Fibroblast of lung (primary cell): ENCODE data around the gene TIAM1. TPM values are rescaled to one million over a fixed set of nuclear protein-coding genes. Genes with fewer than 3 reads are reported as not detected.

Experiments
- DNase-seq, 2 donors: peaks; one replicate each; pipeline versions ENCODE4 v3.0.0 to v3.0.0-alpha.2; 2010; ENCODE audit warnings: low read depth in 2 of 2
- H2AFZ ChIP-seq: 2 replicates; pipeline ENCODE4 v1.5.1; 2012; ENCODE audit warnings: low read length, control low read depth, inconsistent platforms
- H3K27ac ChIP-seq: 2 replicates; pipeline ENCODE4 v1.5.1; 2011; ENCODE audit warnings: low read length, control low read depth; ENCODE audit not compliant: insufficient read depth
- H3K27me3 ChIP-seq: 2 replicates; pipeline ENCODE4 v1.5.1; 2011; ENCODE audit warnings: mild to moderate bottlenecking, low read length; ENCODE audit not compliant: control insufficient read depth, insufficient read depth
- H3K36me3 ChIP-seq: 2 replicates; pipeline ENCODE4 v1.5.1; 2011; ENCODE audit warnings: low read length; ENCODE audit not compliant: control insufficient read depth, insufficient read depth
- H3K4me1 ChIP-seq: 2 replicates; pipeline ENCODE4 v1.5.1; 2011; ENCODE audit warnings: low read length; ENCODE audit not compliant: control insufficient read depth, insufficient read depth; ENCODE audit errors: extremely low read depth
- H3K4me2 ChIP-seq: 2 replicates; pipeline ENCODE4 v1.5.1; 2011; ENCODE audit warnings: low read length, control low read depth; ENCODE audit not compliant: insufficient read depth; ENCODE audit errors: extremely low read depth
- H3K4me3 ChIP-seq, 4 experiments: fragments of 200-600 bp in 1 of 4; sonication (generic) in 1 of 4; replicated peaks in 1 of 4; 2 replicates each; pipeline ENCODE4 v1.5.1; 2011 to 2016; ENCODE audit warnings: low read length in 4 of 4, low read depth in 3 of 4, mild to moderate bottlenecking in 3 of 4, control low read depth in 2 of 4, inconsistent platforms in 1 of 4, mixed read lengths in 1 of 4; ENCODE audit not compliant: insufficient read depth in 1 of 4; ENCODE audit errors: control extremely low read depth in 1 of 4
- H3K79me2 ChIP-seq: 2 replicates; pipeline ENCODE4 v1.5.1; 2012; ENCODE audit warnings: mild to moderate bottlenecking, low read length, inconsistent platforms; ENCODE audit not compliant: control insufficient read depth, insufficient read depth
- H3K9ac ChIP-seq: 2 replicates; pipeline ENCODE4 v1.5.1; 2011; ENCODE audit warnings: mild to moderate bottlenecking, low read length, control low read depth; ENCODE audit not compliant: insufficient read depth
- H3K9me3 ChIP-seq: 2 replicates; pipeline ENCODE4 v1.5.1; 2012; ENCODE audit warnings: low read depth, low read length; ENCODE audit not compliant: control insufficient read depth, insufficient read depth
- H4K20me1 ChIP-seq: 2 replicates; pipeline ENCODE4 v1.5.1; 2011; ENCODE audit warnings: low read length; ENCODE audit not compliant: control insufficient read depth, insufficient read depth; ENCODE audit errors: extremely low read depth
- CTCF ChIP-seq, 2 donors: IDR thresholded peaks in 1 of 2; conservative IDR thresholded peaks in 1 of 2; 1 replicate in 1 of 2; 2 replicates in 1 of 2; pipeline ENCODE4 v1.5.1; 2011 to 2012; ENCODE audit warnings: low read length in 2 of 2, control low read depth in 1 of 2, inconsistent platforms in 1 of 2, low read depth in 1 of 2, mild to moderate bottlenecking in 1 of 2
- EZH2 ChIP-seq: IDR thresholded peaks from 2 replicates; pipeline ENCODE4 v1.5.1; 2012; ENCODE audit warnings: low read length, control low read depth, mild to moderate bottlenecking; ENCODE audit errors: missing control alignments
- polyA plus RNA-seq, 2 donors: library from polyadenylated mRNA; depleted of rRNA in 1 of 2; stranded (reverse) in 1 of 2; unstranded in 1 of 2; fragments of >200 nt; gene quantifications; 2 replicates each; pipeline ENCODE4 v1.2.1, GENCODE V29; 2011 to 2012; ENCODE audit warnings: missing spikeins in 1 of 2
- total RNA-seq: library from RNA; depleted of rRNA; stranded (reverse); fragments of >200 nt; gene quantifications from 2 replicates; pipeline ENCODE4 v1.2.1, GENCODE V29; 2014

TIAM1 gene
- total and polyA plus RNA-seq, 2 donors (not counting 1 experiment from before 2014, with no cell fraction given) = under 0.01 to 0.52 TPM

- Histone ChIP-seq H3K9ac (no peak overlapping the region), H3K4me3 (no peak overlapping the region), H3K4me2 (no peak overlapping the region), H3K27me3 (no peaks in the 10 kb centered on the region), H3K27ac (no peak overlapping the region), H4K20me1 (no peaks in the 10 kb centered on the region), H3K4me1 (no peaks in the 10 kb centered on the region), H3K9me3 (no peaks in the 10 kb centered on the region), H2AFZ (no peak overlapping the region), H3K36me3 (no peaks in the 10 kb centered on the region), H3K79me2 (no peaks in the 10 kb centered on the region)
- no peak for TF ChIP-seq CTCF (conservative IDR thresholded peaks at IDR 0.05 in 1 of 2, IDR thresholded peaks at IDR 0.05 in 1 of 2; ENCODE audit: low read depth in 1 of 2, low read length in 2 of 2)
- TF ChIP-seq EZH2 = no peak
- DNase-seq = no peak
These were observed 206.1 kb downstream of the TIAM1 start for GRCh38 chr21:31137960-31138359.

GRCh38 chr21:31136891-31137290 lies 207.2 kb downstream of the TIAM1 start:
- peak; percentile 67 to 86 for DNase-seq
- H4K20me1 ChIP-seq = no peaks in the 10 kb centered on the region
- H3K4me3 ChIP-seq = no peak overlapping the region
- no peaks in the 10 kb centered on the region for H3K36me3 ChIP-seq
- H3K27me3 ChIP-seq = no peaks in the 10 kb centered on the region
- no peaks in the 10 kb centered on the region for H3K4me1 ChIP-seq
- no peak for TF ChIP-seq EZH2
- peak in 1 of 2 donors; percentile 33 for TF ChIP-seq CTCF (conservative IDR thresholded peaks at IDR 0.05 in 1 of 2, IDR thresholded peaks at IDR 0.05 in 1 of 2; ENCODE audit: low read depth in 1 of 2, low read length in 2 of 2)
- H3K27ac ChIP-seq = no peak overlapping the region
- H3K9me3 ChIP-seq = no peaks in the 10 kb centered on the region
- no peak overlapping the region for H2AFZ ChIP-seq
- H3K4me2 ChIP-seq = no peak overlapping the region
- H3K9ac ChIP-seq = no peak overlapping the region
- no peaks in the 10 kb centered on the region for H3K79me2 ChIP-seq

GRCh38 chr21:31135531-31136184 lies 208.4 kb downstream of the TIAM1 start:
- TF ChIP-seq CTCF (conservative IDR thresholded peaks at IDR 0.05 in 1 of 2, IDR thresholded peaks at IDR 0.05 in 1 of 2; ENCODE audit: low read depth in 1 of 2, low read length in 2 of 2) (no peak), EZH2 (no peak)
- Histone ChIP-seq H3K4me3 (no peak overlapping the region), H3K4me1 (no peaks in the 10 kb centered on the region), H3K79me2 (no peaks in the 10 kb centered on the region), H3K27me3 (no peaks in the 10 kb centered on the region), H3K27ac (no peak overlapping the region), H3K9ac (no peak overlapping the region), H4K20me1 (no peaks in the 10 kb centered on the region), H3K9me3 (no peaks in the 10 kb centered on the region), H3K4me2 (no peak overlapping the region), H3K36me3 (no peaks in the 10 kb centered on the region), H2AFZ (no peak overlapping the region)
- DNase-seq = peak in 1 of 2 donors; percentile 27
